Neural cell (in vitro differentiated cells): ENCODE results near the gene CDKL4. TPM values are rescaled to one million over a fixed set of nuclear protein-coding genes. Genes with fewer than 3 reads are reported as not detected.

Experiments used
- H2AFZ ChIP-seq: fragments of 200-600, 300-800 bp; sonication (generic), shearing (Covaris generic); 2 replicates; pipeline ENCODE4 v1.6.0; 2014; ENCODE audit warnings: low read depth, mild to moderate bottlenecking, antibody characterized with exemption, low read length, moderate library complexity
- H3F3A ChIP-seq: fragments of 200-600 bp; shearing (Covaris generic); 2 replicates; pipeline ENCODE4 v1.6.1; 2016; ENCODE audit warnings: mild to moderate bottlenecking, moderate library complexity, mixed read lengths, antibody characterized with exemption, low read length; ENCODE audit not compliant: insufficient read depth, poor library complexity, severe bottlenecking
- H3K27ac ChIP-seq: fragments of 200-600, 300-800 bp; sonication (generic), shearing (Covaris generic); 2 replicates; pipeline ENCODE4 v1.5.1; 2014; ENCODE audit warnings: mild to moderate bottlenecking, low read length, moderate library complexity
- H3K27me3 ChIP-seq: fragments of 300-800, 200-600 bp; sonication (generic), shearing (Covaris generic); 2 replicates; pipeline ENCODE4 v1.6.0; 2014; ENCODE audit warnings: mild to moderate bottlenecking, low read depth, low read length, moderate library complexity; ENCODE audit not compliant: insufficient read depth
- H3K36me3 ChIP-seq: fragments of 300-800, 200-600 bp; sonication (generic), shearing (Covaris generic); 2 replicates; pipeline ENCODE4 v1.5.1; 2014; ENCODE audit warnings: mild to moderate bottlenecking, antibody characterized with exemption, low read length, moderate library complexity; ENCODE audit not compliant: insufficient read depth
- H3K4me2 ChIP-seq: fragments of 300-800, 200-600 bp; sonication (generic), shearing (Covaris generic); 2 replicates; pipeline ENCODE4 v1.6.0; 2014; ENCODE audit warnings: mild to moderate bottlenecking, low read length
- H3K4me3 ChIP-seq: fragments of 300-800, 200-600 bp; sonication (generic), shearing (Covaris generic); 2 replicates; pipeline ENCODE4 v1.5.1; 2014; ENCODE audit warnings: mild to moderate bottlenecking, low read length, moderate library complexity
- H3K79me2 ChIP-seq: fragments of 200-600 bp; shearing (Covaris generic); replicated peaks from 2 replicates; pipeline ENCODE4 v1.6.0; 2014; ENCODE audit warnings: mild to moderate bottlenecking, low read length, moderate library complexity; ENCODE audit not compliant: insufficient read depth
- H3K9ac ChIP-seq: fragments of 300-800, 200-600 bp; sonication (generic), shearing (Covaris generic); 2 replicates; pipeline ENCODE4 v1.6.1; 2016; ENCODE audit warnings: mild to moderate bottlenecking, low read length, mixed read lengths
- H3K9me2 ChIP-seq: fragments of 200-600 bp; shearing (Covaris generic); 2 replicates; pipeline ENCODE4 v1.6.1; 2016; ENCODE audit warnings: mild to moderate bottlenecking, low read length, mixed read lengths; ENCODE audit not compliant: insufficient read depth
- H3K9me3 ChIP-seq: fragments of 200-600, 300-800 bp; sonication (generic), shearing (Covaris generic); 2 replicates; pipeline ENCODE4 v1.6.1; 2016; ENCODE audit warnings: mild to moderate bottlenecking, mixed run types, low read length, moderate library complexity, mixed read lengths
- H4K20me1 ChIP-seq: fragments of 200-600 bp; shearing (Covaris generic); 2 replicates; pipeline ENCODE4 v1.6.1; 2016; ENCODE audit warnings: mild to moderate bottlenecking, mixed run types; ENCODE audit not compliant: insufficient read depth
- CTCF ChIP-seq: fragments of 450-650 bp; IDR thresholded peaks from 2 replicates; pipeline ENCODE4 v1.5.1; 2014; ENCODE audit warnings: antibody characterized with exemption, mild to moderate bottlenecking, moderate library complexity; ENCODE audit not compliant: poor library complexity, severe bottlenecking
- EP300 ChIP-seq: fragments of 450-650 bp; conservative IDR thresholded peaks from 2 replicates; pipeline ENCODE4 v1.6.1; 2014; ENCODE audit warnings: antibody characterized with exemption, mild to moderate bottlenecking, moderate library complexity; ENCODE audit not compliant: poor library complexity, severe bottlenecking
- EZH2 ChIP-seq: fragments of 200-600, 300-800 bp; shearing (Covaris generic), sonication (generic); IDR thresholded peaks from 2 replicates; pipeline ENCODE4 v1.6.1; 2014; ENCODE audit warnings: antibody characterized with exemption, low read length, borderline replicate concordance, mild to moderate bottlenecking; ENCODE audit not compliant: insufficient read depth, poor library complexity, severe bottlenecking
- MXI1 ChIP-seq: fragments of 450-650 bp; conservative IDR thresholded peaks from 2 replicates; pipeline ENCODE4 v1.6.1; 2014; ENCODE audit warnings: antibody characterized with exemption, mild to moderate bottlenecking; ENCODE audit not compliant: poor library complexity, severe bottlenecking
- POLR2AphosphoS5 ChIP-seq: IDR thresholded peaks from 2 replicates; pipeline ENCODE4 v1.6.1; 2012
- RAD21 ChIP-seq: fragments of 450-650 bp; conservative IDR thresholded peaks from 2 replicates; pipeline ENCODE4 v1.6.1; 2014; ENCODE audit warnings: antibody characterized with exemption, mild to moderate bottlenecking, moderate library complexity
- REST ChIP-seq: IDR thresholded peaks from 2 replicates; pipeline ENCODE4 v1.6.1; 2012; ENCODE audit warnings: borderline replicate concordance
- SMC3 ChIP-seq: fragments of 450-650 bp; conservative IDR thresholded peaks from 2 replicates; pipeline ENCODE4 v1.6.1; 2014; ENCODE audit warnings: antibody characterized with exemption, mild to moderate bottlenecking, moderate library complexity; ENCODE audit not compliant: poor library complexity
- TAF1 ChIP-seq: IDR thresholded peaks from 2 replicates; pipeline ENCODE4 v1.6.1; 2012; ENCODE audit warnings: low read depth
- polyA plus RNA-seq: library from polyadenylated mRNA; depleted of rRNA; stranded (reverse); fragments of >200 nt; gene quantifications from 2 replicates; pipeline ENCODE4 v1.2.3, GENCODE V29; 2014

The CDKL4 gene
- polyA plus RNA-seq, 1 donor from 2014 or later, result not detected

GRCh38 chr2:39142904-39143605, 100.7 kb downstream of the CDKL4 start:
- Histone ChIP-seq H3K9me3 (no peaks in the 10 kb centered on the region), H3K27me3 (no peaks in the 10 kb centered on the region), H2AFZ (no peak overlapping the region), H3K9ac (no peak overlapping the region), H3K4me2 (no peak overlapping the region), H3K27ac (no peak overlapping the region), H4K20me1 (no peaks in the 10 kb centered on the region), H3F3A (no peaks in the 10 kb centered on the region), H3K9me2 (no peaks in the 10 kb centered on the region), H3K4me3 (no peak overlapping the region), H3K36me3 (no peaks in the 10 kb centered on the region), H3K79me2 (no peaks in the 10 kb centered on the region)
- no peak for TF ChIP-seq MXI1
- no peak for TF ChIP-seq EP300
- no peak for TF ChIP-seq TAF1
- no peak for TF ChIP-seq REST
- TF ChIP-seq EZH2, result no peak
- TF ChIP-seq SMC3, result no peak
- TF ChIP-seq CTCF, result no peak
- no peak for TF ChIP-seq POLR2AphosphoS5
- no peak for TF ChIP-seq RAD21

- TF ChIP-seq POLR2AphosphoS5 (no peak), EZH2 (no peak), EP300 (no peak), SMC3 (no peak), TAF1 (no peak), MXI1 (no peak), RAD21 (no peak), REST (no peak), CTCF (no peak)
- H3K27ac ChIP-seq, result no peak overlapping the region
Observed at GRCh38 chr2:39141334-39142271, 102.2 kb downstream of the CDKL4 start.

More at GRCh38 chr2:39141334-39142271, 102.2 kb downstream of the CDKL4 start:
- Histone ChIP-seq H3K9me3 (no peaks in the 10 kb centered on the region), H3F3A (no peaks in the 10 kb centered on the region), H3K9me2 (no peaks in the 10 kb centered on the region), H3K4me3 (no peak overlapping the region), H3K36me3 (no peaks in the 10 kb centered on the region), H3K9ac (no peak overlapping the region), H3K79me2 (no peaks in the 10 kb centered on the region), H3K4me2 (no peak overlapping the region), H4K20me1 (no peaks in the 10 kb centered on the region), H3K27me3 (no peaks in the 10 kb centered on the region), H2AFZ (no peak overlapping the region)
